Stimulated activated CD8-positive, alpha-beta memory T cell treated with anti-CD3 and anti-CD28 coated beads, Interleukin-7, amount 100 ng/mL, for 4 hours (primary cell): ENCODE results near the gene PRUNE1.

Experiments
- DNase-seq, 2 donors: peaks; one replicate each; pipeline ENCODE4 v3.0.0-alpha.2; 2020; ENCODE audit warnings: low read depth in 2 of 2

PRUNE1 gene, protein sequence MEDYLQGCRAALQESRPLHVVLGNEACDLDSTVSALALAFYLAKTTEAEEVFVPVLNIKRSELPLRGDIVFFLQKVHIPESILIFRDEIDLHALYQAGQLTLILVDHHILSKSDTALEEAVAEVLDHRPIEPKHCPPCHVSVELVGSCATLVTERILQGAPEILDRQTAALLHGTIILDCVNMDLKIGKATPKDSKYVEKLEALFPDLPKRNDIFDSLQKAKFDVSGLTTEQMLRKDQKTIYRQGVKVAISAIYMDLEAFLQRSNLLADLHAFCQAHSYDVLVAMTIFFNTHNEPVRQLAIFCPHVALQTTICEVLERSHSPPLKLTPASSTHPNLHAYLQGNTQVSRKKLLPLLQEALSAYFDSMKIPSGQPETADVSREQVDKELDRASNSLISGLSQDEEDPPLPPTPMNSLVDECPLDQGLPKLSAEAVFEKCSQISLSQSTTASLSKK

DNA sequence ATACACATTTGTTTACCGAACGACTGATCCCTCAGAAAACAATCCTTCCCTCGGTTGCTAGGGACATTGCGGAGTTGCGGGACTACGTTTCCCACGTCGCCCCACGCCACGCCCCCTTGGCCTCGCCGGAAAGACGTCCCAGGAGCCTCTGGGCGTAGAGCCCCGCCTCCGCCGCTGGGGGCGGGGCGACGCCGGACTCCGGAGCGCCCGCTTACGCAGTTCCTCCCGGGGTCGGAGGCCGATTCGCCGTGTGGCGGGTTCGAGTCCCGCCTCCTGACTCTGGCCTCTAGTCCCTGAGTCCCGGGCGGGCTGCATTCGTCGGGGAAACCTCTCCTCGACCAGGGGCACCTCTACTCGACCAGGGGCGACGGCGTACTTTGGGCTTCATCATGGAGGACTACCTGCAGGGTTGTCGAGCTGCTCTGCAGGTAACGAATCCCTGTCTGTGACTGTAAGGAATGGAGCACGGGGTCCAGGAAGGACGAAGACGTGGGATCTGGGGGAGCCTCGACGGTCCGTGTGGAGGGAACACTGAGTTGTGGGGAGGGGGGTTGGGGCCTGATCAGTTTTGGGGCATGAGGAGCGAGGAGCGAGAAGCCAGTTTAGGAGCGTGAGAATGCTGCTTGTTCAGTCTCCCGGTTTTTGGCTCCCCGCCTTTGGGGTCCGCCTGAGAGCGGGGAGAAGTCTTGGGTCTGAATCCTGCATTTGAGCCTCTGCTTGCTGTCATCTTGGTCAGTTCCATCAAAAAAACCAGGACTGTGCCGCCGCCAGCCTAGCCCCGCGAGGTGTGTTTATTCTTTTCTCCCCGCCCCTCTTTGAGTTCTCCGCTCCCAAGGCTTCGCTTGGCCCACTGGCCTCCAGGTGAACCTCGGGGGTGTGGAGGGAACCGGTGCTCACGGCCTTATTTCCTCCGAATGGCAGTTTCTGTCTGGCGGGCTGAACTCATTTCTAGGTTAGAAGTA lies at the start of gene PRUNE1:
Gene PRUNE1, plus strand, starts transcription at position 206 of the 962 bp plus-strand sequence. Its CDS starts 184 bp downstream, at position 390.
- peak; percentile 87 to 96 for DNase-seq

DNA sequence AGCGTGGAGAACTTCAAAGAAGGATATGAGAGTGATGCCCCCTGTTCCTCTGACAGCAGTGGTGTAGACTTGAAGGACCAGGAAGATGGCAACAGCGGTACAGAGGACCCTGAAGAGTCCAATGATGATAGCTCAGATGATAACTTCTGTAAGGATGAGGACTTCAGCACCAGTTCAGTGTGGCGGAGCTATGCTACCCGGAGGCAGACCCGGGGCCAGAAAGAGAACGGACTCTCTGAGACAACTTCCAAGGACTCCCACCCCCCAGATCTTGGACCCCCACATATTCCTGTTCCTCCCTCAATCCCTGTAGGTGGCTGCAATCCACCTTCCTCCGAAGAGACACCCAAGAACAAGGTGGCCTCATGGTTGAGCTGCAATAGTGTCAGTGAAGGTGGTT lies 47.6 kb upstream of the PRUNE1 start:
- DNase-seq, result no peak

DNA sequence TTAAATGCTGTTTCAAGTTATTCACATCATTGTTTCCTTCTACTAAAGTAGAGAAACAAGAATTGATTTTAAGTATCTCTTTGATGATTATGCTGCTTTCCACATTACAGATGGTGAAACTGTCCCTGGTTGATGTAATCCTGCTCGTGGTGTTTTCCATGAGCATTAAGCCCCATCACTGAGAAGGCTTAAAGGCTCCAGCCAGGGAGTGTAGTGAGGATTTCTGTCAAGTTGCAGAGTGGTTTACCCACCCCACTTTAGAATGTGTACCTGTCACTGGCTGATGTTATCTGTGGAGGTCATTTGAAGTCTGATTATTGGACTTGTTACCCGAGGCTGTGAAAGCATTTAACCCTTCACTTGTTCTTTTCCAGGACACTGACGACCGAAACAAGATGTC lies 46.5 kb upstream of the PRUNE1 start:
- no peak for DNase-seq

DNA sequence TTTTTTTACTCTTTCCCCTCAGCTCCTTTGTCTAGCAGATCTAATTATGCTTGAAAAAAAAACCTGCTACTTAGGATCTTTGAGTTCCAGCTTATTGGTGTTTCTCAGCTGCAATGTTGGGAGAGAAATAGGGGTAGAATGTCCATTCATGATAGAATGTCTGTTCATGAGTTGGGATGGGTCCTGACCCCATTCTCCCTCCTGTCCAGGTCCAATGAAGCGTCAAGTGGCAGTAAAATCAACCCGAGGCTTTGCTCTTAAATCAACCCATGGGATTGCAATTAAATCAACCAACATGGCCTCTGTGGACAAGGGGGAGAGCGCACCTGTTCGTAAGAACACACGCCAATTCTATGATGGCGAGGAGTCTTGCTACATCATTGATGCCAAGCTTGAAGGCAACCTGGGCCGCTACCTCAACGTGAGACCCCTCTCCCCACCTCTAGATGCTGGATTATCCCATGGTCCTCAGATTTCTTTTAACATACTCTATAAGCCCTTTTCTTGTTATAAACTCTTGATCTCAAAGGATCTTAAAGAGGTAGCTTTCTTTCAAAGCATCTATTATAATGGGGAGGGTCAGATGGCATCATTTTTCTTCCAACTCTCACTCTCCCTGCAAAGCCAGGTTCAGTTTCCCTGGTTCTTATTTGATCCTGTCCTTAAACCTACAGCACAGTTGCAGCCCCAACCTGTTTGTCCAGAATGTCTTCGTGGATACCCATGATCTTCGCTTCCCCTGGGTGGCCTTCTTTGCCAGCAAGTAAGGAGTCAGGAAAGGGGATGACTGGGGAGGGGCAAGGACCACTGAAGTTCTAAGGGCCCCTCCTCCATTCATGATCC lies 44.7 kb upstream of the PRUNE1 start:
- no peak for DNase-seq

DNA sequence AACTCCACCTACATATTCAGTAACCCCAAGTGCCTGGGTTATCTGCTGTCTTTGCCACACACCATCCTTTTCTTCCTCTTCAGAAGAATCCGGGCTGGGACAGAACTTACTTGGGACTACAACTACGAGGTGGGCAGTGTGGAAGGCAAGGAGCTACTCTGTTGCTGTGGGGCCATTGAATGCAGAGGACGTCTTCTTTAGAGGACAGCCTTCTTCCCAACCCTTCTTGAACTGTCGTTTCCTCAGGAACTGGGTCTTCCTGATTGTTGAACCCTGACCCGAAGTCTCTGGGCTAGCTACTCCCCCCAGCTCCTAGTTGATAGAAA lies 44.1 kb upstream of the PRUNE1 start:
- DNase-seq, result no peak

DNA sequence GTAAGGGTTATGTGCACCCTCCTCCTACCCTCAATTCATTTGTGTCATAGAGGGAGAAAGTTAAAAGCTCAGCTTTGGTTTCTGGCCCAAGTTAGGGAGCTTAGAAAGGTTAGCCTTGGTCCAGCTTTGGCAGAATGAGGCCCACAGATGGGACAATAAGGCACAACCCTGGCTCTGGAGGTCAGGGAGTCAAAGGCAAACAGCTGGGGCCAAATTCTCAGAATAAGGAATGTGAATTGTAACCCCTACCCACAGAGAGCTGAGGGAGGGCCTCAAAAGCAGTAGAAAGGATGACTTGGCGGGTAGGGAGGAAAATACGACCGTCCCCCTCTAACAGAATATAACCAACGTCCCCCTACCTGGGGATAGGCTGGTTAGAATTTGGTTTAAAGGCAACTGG lies 42.6 kb upstream of the PRUNE1 start:
- no peak for DNase-seq

DNA sequence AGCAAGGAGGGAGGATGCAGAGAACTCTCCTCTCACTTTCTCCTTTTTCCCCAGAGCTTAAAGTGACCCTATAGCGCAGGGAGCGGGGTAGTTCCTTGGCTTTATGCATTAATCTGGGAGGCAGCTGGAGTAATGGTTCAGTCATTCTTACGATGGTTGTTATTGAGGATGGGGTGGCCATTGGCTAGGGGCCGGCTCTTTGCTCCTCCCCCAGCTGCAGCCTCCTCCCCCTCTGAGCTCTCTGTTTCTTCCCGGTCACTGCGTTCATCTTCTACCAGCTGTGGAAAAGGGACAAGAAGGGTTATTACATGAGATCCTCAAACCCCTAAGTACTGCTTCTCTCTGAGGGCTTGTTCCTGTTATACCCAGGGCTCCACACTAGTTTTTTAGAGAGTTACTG lies 42.2 kb upstream of the PRUNE1 start:
- DNase-seq, result no peak

DNA sequence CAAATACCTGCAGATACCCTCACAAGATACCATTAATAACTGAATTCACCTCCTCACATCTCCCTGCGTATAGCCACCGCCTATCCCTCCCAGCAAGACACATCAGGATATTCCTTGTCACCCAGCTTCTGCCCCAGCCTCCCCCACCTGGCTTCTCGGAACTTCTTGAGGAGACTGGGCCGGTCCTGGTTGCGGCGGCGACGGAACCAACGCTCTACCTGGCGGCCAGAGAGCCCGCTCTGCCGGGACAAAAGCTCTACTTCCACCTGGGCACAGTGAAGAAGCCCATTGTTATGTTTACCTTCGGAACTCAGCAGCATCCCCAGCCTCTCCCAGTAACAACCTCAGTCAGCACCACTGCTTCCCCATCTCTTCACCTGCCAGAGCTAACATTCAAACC lies 40.3 kb upstream of the PRUNE1 start:
- DNase-seq, result no peak

DNA sequence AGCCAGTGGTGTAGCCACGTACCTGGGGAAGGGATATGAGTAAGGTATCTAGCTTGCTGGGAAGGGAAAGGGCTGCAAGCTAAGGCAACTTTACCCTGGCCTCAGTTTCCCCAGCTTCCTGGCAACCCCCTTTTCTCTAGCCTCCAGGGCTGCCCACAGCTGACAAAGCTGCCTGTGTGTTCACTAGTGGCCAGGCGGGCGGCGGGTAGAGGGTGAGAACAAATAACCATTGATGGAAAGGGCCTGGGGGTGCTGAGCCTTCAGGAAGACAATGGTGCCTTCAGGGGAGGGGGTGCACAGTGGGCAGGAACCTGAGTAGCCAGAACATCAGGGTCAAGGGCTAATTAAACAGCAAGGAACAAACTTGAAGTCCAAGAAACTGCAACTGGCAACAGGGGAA lies 39.8 kb upstream of the PRUNE1 start:
- DNase-seq, result no peak

DNA sequence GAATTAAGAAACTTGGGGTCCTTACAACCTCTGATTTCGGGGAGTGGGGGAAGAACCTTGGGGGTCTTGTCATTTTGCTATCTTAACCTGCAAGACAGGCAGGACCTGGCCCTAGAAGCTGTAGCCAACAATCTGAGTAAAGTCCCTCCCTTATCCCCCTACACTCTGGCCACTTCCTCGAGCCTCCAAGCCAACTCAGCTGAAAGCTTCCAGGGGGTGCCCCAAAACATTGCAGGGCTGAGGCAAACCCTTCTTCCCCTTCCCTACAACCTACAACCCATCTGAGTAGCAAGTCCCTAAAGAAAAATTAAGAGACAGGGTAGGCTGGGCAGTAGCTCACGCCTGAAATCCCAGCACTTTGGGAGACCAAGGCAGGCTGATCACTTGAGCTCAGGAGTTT lies 38.6 kb upstream of the PRUNE1 start:
- DNase-seq, result no peak

DNA sequence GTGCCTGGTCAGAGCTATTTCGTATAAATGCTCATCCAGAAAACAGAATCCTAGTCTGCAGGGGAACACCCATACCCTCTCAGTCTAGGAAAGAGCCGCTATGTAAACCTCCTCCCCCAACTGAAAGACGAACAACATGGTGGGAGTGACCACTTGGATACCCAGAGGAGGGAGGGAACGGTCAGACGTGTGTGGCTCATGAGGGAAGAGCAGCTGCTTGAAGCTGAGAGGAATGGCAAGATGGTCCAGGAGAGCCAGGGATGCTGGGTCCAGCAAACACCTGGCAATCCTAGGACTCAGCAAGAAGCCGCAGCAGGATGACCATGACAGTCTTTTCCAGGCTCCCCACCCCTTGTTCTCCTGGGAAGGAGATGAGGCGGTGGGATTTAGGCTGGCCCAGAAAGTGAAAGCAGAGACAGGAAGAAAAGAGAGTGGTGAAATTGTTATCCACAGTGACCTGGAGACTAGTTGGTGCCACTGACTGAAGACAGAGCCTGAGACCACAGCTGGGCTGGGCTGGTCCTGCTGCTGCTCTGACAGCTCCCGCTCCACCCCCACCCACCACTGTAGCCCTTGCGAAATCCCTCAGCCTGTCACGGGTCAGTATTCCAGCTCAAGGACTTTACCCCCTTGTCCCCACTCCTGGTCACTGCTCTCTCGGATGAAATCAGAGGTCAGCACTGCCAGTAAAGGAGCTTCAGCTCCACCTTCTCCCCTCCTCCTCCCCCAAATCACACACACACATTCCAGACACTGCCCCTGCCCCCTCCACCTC lies 37.3 kb upstream of the PRUNE1 start:
- DNase-seq, result no peak

DNA sequence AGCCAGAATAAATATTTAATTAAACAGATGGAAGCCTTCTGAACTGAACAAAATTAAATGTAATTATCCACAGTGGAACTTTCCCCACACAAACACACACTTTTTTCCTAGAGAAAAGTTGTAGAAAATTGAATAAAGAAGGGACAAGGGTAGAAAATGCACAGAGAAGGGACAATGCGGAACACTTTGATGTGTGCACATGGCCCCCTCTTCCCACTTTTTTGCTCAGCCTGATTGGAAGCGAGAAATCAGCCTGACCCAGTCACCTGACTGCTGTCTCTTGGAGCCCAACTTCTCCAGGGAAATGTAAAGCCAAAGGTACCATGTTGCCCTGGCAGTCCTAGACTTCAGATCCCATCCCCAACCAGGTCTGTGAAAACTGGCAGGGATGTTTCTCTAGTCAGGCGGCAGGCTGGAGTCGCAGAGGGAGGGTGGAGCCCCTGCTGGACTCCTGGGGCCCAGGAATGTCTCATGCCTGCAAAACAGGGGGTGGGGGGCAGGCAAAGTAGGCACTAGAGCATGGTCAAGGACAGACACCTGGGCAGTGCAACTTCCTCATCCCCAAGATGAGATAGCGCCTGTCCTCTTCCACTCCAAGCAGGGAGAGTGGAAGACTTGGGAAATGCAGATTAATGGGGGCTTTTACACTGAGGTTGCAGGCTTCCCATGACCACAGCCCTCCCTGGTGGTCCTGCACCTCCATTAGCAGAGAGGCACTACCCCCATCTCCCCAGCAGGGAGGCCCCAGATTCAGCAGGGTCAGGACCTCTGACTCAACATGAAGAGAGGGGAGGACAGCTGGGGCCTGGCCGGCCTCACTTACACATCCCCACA lies 36.4 kb upstream of the PRUNE1 start:
- no peak for DNase-seq

DNA sequence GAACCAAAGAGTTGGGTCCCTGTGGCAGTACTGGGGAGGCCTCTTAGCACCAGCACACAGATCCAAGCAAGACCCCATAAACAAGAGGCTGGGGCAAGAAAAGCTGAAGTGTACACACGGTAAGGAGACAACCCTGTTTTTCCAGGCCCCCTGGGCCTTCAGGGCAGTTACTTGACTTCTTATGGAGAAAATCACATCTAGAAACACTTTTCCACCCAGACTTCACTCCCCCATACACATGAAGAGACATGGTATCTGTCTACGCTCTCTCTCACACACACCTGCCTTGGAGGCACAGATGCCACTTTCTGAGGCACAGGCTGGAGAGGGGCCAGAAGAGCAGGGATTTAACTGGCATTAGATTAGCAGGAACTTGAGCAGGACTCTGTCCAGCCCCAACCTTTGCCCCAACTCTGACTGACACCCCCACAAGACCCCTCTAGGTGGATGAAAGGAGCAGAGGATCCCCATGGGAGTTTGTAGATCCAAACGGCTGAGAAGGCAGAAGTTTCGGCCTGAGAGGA lies 35.8 kb upstream of the PRUNE1 start:
- no peak for DNase-seq

DNA sequence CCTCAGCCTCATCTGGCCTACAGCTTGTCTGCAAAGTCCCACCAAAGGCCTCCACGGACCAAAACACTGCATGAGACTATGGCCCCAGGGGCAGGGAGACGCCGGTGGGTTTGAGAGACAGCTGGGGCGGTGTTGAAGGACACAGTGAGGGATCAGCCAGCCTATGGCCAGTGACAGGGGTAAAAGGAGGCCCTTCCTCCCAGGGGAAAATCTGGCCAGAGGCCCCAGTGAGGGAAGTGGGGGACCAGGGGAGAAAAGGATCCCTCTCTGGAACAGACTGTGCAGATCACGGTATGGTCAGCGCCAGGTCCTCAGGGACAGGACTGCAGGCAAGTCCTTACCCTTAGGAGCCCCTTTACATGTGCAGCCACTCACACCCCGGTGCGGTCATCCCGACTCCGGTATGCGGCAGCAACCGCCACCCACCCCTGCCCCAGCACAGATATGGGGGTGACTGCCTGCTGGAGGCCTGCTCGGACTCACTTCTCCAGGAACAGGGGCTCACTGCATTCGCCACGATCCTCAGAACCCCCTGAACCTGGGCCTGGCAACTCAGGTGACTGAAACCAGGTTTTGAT lies 34.9 kb upstream of the PRUNE1 start:
- peak in 1 of 2 donors; percentile 24 for DNase-seq

DNA sequence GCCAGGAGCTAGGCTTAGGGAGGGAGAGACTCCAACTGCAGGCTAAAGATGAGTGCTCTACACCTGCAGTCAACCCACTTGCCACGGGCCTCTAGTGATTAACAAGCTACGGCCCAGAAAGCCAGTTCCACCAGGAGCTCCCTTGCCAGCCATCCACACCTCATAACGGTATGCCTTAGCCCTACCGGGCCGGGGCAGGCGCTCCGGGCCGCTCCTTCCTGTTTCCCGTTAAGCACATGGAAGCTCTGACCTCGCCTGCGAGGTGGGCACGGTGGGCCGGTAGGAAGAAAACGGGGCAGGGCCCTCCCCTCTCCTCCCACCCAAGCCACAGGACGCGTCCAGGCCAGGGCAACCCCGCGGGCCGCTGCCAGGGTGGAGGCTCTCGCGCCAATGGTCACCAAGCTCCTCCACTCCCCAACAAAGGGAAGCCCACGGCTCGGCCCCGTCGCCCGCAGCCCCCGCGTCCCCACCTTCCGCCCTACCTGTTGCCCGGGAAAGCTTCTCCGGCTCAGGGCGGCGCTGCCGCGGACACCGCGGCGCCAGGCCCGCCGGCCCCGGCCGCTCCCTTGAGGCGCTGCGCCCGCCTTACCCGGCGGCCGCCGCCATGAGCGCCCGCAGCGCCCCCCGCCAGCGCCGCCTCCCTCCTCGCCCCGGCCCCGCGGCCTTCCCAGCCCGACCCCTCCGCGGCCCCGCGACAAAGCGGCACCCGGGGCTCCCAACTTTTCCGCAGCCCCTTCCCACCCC lies 34.2 kb upstream of the PRUNE1 start:
- DNase-seq, result peak in 1 of 2 donors; percentile 29

DNA sequence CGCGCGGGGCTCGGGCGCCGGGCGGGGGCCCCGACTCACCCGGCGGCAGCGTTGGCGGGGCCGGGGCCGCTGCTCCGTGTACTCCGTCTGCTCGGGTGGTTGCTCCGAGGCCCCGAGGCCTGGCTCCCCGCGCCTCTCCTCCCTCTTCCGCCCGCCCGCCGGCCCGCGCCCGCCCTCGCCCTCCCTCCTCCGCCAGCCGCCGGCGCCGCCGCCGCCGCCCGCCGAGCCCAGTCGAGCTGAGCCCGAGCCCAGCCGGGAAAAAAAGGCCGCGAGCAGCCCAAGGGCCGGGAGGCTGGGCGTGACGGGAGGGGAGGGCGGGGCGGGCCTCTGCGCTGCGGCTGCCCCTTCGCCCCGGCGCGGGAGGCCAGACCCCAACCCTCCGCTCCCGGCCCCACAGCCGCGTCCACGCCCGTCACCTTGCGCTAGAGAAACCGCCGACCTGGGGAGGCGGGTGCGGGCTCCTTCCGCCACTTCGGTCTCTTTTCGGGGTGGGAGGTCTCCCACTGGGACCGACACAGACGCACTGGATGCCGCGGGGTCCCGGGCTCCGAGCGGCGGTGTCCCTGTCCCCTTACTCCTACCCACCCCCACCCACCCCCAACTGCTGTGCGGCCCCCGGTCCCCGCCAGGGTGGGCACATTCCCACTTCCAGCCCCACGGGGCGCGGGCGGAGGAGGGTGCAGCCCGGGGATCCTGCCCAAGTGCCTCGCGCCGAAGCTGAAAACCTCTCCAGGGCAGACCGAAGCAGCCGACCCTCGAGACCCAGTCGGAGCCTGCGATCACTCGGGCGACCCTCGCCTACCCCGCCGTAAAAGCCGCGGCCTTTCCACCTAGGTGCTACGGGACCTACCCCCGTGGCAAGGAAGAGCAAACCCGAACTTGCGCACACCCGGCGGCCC lies 33.4 kb upstream of the PRUNE1 start, which contains the start of gene CERS2:
Gene CERS2, minus strand, starts transcription at position 256 of the 899 bp plus-strand sequence. CDS start 5,745 bp downstream, outside the sequence.
- peak; percentile 33 to 74 for DNase-seq

DNA sequence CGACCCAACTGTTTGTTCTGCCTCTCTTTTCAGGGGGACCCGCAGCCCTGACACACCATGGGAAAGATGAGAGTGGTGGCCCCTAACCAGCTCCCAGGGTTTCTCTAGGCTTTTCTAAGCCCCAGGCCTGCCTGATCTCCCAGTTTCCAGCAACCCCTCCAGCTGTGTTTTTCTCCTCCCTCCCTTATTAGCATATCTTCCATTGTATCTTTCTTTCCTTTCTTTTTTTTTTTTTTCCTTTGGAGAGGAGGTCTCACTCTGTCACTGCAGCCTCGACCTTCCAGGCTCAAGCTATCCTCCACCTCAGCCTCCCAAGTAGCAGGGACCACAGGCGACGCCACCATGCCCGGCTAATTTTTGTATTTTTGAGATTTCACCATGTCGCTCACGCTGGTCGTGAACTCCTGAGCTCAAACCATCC lies 31.8 kb upstream of the PRUNE1 start:
- no peak for DNase-seq
